ENCODE measurements around the gene VSIR.

DNA sequence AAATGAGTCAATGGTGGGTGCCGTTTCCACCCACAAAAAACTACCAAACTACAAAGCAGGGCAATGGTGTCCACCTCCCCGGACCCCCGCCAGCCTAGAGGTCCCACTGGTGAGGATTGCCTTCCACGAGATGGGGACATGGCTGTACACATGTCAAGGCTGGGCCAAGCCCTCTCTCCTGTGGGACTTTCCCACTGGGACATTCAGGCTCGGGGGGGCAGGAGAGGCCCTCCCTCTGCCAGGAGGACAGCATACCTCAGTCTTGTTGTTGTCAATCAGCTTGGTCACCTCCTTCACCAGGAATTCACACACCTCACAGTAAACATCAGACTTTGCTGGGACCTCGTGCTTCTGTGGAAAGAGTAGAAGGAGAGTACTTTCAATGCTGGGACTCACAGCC lies 46.7 kb upstream of the VSIR start:
- TF ChIP-seq, protein P1, sequence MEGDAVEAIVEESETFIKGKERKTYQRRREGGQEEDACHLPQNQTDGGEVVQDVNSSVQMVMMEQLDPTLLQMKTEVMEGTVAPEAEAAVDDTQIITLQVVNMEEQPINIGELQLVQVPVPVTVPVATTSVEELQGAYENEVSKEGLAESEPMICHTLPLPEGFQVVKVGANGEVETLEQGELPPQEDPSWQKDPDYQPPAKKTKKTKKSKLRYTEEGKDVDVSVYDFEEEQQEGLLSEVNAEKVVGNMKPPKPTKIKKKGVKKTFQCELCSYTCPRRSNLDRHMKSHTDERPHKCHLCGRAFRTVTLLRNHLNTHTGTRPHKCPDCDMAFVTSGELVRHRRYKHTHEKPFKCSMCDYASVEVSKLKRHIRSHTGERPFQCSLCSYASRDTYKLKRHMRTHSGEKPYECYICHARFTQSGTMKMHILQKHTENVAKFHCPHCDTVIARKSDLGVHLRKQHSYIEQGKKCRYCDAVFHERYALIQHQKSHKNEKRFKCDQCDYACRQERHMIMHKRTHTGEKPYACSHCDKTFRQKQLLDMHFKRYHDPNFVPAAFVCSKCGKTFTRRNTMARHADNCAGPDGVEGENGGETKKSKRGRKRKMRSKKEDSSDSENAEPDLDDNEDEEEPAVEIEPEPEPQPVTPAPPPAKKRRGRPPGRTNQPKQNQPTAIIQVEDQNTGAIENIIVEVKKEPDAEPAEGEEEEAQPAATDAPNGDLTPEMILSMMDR (IDR thresholded peaks at IDR 0.05; ENCODE audit: insufficient read depth, low read length, poor library complexity, severe bottlenecking): no peak
- no peak for TF ChIP-seq EZH2phosphoT487 (conservative IDR thresholded peaks at IDR 0.05; ENCODE audit: low read length)
